Skeletal muscle satellite cell (primary cell): Measurements from ENCODE around the gene RTKN. TPM values are rescaled to one million over a fixed set of nuclear protein-coding genes. Genes with fewer than 3 reads are reported as not detected.
"Not testable (repeated sequence)": the region's sequence is repeated elsewhere in the genome, so short reads cannot be mapped to it uniquely, and the experiment has no call there.

Experiments used
- H3K27me3 ChIP-seq: 2 replicates; pipeline ENCODE4 v1.7.0; 2013; ENCODE audit warnings: low read length; ENCODE audit not compliant: control insufficient read depth, insufficient read depth
- H3K36me3 ChIP-seq: 2 replicates; pipeline ENCODE4 v1.7.0; 2013; ENCODE audit warnings: mild to moderate bottlenecking, control low read depth, low read length; ENCODE audit not compliant: insufficient read depth
- H3K4me1 ChIP-seq: 2 replicates; pipeline ENCODE4 v1.7.0; 2013; ENCODE audit warnings: low read length; ENCODE audit not compliant: control insufficient read depth, insufficient read depth
- H3K4me2 ChIP-seq: 2 replicates; pipeline ENCODE4 v1.7.0; 2013; ENCODE audit warnings: mild to moderate bottlenecking, low read length
- H3K4me3 ChIP-seq: 2 replicates; pipeline ENCODE4 v1.7.0; 2013; ENCODE audit warnings: low read length
- H3K9ac ChIP-seq: 2 replicates; pipeline ENCODE4 v1.7.0; 2013; ENCODE audit warnings: mild to moderate bottlenecking, low read depth, low read length, moderate library complexity
- H3K9me3 ChIP-seq: replicated peaks from 2 replicates; pipeline ENCODE4 v1.7.0; 2013; ENCODE audit warnings: mild to moderate bottlenecking, control low read depth, low read length
- total RNA-seq: library from RNA; depleted of rRNA; stranded (reverse); fragments of >200 nt; gene quantifications from 2 replicates; pipeline ENCODE4 v1.2.3, GENCODE V29; 2012; rRNA removed

RTKN gene, protein sequence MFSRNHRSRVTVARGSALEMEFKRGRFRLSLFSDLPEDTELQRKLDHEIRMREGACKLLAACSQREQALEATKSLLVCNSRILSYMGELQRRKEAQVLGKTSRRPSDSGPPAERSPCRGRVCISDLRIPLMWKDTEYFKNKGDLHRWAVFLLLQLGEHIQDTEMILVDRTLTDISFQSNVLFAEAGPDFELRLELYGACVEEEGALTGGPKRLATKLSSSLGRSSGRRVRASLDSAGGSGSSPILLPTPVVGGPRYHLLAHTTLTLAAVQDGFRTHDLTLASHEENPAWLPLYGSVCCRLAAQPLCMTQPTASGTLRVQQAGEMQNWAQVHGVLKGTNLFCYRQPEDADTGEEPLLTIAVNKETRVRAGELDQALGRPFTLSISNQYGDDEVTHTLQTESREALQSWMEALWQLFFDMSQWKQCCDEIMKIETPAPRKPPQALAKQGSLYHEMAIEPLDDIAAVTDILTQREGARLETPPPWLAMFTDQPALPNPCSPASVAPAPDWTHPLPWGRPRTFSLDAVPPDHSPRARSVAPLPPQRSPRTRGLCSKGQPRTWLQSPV
- 6.8 and 7.6 TPM in 2 replicates for total RNA-seq

DNA sequence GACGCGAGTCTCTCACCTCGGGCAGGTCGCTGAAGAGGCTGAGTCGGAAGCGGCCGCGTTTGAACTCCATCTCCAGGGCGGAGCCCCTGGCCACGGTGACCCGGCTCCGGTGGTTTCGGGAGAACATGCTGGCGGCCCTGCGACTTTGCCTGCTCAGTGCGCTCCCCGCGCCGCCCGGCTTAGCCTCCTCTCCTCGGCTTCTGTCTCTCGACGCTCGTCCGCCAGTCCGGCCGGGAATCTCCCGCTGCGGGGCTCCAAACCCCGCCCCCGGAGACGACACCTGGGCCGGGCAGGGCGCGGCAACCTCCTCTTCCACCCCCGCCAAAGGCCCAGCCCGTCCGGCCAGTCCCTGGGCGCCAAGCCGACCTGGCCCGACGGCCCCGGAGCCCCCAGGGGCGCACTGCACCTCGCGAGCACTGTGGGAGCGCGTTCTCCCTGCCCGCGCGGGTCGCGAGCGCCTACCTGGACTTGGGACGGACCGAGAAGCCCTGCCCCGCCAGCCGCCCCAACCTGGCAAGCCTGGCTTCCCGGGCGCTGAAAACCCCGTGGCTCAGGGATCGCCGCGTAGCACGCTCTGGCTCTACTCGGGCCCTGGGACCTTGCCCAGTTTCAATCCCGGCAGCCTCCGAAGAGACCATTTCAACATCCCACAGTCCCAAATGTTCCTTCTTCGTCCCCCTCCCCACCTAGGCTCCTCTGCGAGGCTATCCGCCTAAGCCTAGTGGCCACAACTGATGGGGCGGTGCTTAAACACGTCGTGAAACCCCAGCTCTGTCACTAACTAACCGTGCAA, at the start of gene RTKN:
Gene RTKN (minus strand): TSS at position 248 of the 793 bp plus-strand sequence. CDS start 121 bp downstream, at position 127.
- H3K9ac ChIP-seq = peak within 1 kb of the TSS; percentile 84
- no peaks in the 10 kb centered on the region for H3K36me3 ChIP-seq
- H3K4me2 ChIP-seq = peak within 1 kb of the TSS; percentile 97
- H3K9me3 ChIP-seq = no peaks in the 10 kb centered on the region
- H3K27me3 ChIP-seq = peaks cover 19% of the 10 kb centered on the region
- H3K4me3 ChIP-seq = peak within 1 kb of the TSS; percentile 74
- H3K4me1 ChIP-seq = peaks cover 52% of the 10 kb centered on the region

GRCh38 chr2:74489906-74490305, 48.2 kb upstream of the RTKN start:
- H3K9me3 ChIP-seq = no peaks in the 10 kb centered on the region
- H3K4me2 ChIP-seq = no peak overlapping the region
- H3K27me3 ChIP-seq = no peaks in the 10 kb centered on the region
- no peak overlapping the region for H3K9ac ChIP-seq
- peaks cover 47% of the 10 kb centered on the region for H3K36me3 ChIP-seq
- H3K4me1 ChIP-seq = peaks cover 5% of the 10 kb centered on the region
- H3K4me3 ChIP-seq = no peak overlapping the region

- Histone ChIP-seq H3K9ac (no peak overlapping the region), H3K4me3 (no peak overlapping the region), H3K4me2 (no peak overlapping the region), H3K4me1 (peaks cover 5% of the 10 kb centered on the region), H3K36me3 (peaks cover 40% of the 10 kb centered on the region), H3K9me3 (no peaks in the 10 kb centered on the region), H3K27me3 (no peaks in the 10 kb centered on the region)
These were observed 47.1 kb upstream of the RTKN start for GRCh38 chr2:74488643-74489481.

GRCh38 chr2:74486141-74486540, 44.4 kb upstream of the RTKN start:
- peaks cover 18% of the 10 kb centered on the region for H3K36me3 ChIP-seq
- peaks cover 9% of the 10 kb centered on the region for H3K4me1 ChIP-seq
- H3K9me3 ChIP-seq = no peaks in the 10 kb centered on the region
- H3K27me3 ChIP-seq = no peaks in the 10 kb centered on the region
- H3K4me3 ChIP-seq = no peak overlapping the region
- no peak overlapping the region for H3K9ac ChIP-seq
- H3K4me2 ChIP-seq = no peak overlapping the region

DNA sequence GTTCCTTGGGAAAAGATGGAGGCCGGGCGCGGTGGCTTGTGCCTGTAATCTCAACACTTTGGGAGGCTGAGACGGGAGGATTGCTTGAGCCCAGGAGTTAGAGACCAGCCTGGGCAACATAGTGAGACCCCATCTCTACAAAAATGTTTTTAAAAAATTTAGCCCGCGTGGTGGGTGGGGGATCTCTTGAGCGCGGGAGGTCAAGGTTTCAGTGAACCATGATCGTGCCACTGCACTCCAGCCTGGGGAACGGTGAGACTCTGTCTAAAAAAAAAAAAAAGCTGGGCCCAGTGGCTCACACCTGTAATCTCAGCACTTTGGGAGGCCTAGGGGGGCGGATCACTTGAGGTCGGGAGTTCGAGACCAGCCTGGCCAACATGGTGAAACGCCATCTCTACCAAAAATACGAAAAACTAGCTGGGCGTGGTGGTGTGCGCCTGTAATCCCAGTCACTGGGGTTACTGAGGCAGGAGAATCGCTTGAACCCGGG, 42.0 kb upstream of the RTKN start:
- H3K9me3 ChIP-seq = not testable (repeated sequence)
- peak overlapping the region; percentile 87 for H3K9ac ChIP-seq
- H3K36me3 ChIP-seq = peaks cover 18% of the 10 kb centered on the region

DNA sequence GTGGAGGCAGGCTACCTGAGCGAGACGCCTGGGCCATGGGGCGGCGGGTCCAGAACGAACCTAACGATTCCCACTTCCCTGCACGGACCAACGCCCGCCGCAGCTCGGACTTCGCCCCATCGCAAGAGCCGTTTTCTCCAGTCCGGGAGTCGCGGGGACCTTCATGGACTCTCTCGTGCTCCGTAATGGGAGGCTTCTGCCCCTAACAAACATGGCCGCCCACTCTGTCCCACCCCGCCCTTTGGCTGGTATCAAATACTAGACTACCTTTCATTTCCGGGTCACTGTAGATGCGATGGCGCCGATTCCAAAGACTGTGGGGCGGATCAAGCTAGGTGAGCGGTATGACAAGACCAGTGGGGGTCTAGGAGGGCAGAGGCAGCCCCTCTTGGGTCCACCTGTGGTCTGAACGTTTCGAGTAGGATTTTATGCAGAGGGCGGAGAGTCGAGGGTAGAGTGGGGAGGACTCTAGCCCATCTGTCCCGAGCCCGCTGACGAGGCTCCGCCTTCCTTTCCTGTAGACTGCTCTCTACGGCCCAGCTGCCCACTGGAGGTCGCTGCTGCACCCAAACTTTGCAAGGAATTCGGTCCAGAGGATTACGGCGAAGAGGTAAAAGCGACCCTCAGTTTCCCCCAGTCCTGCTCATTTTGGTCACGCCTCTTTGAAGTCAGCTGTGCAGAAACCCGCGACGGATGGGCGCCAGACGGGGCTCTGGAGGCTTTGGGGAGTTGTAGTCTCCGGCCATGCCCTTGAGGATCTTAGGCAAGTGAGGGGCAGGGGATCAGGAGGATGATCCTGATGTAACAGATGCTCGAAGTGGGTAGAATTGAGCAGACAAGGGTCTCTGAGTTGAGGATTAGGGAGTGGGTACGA, 41.3 kb upstream of the RTKN start, which contains the start of the genes CCDC142 and TTC31:
Gene CCDC142 (minus strand): TSS at position 198 of the 874 bp plus-strand sequence. CDS start 161 bp downstream, at position 37.
Gene TTC31 (plus strand): TSS at position 281 of the 874 bp plus-strand sequence. CDS start 15 bp downstream, at position 296.
- Histone ChIP-seq H3K9me3 (no peaks in the 10 kb centered on the region), H3K9ac (peak within 1 kb of the TSS; percentile 87), H3K4me3 (peak within 1 kb of the TSS; percentile 83), H3K4me2 (peak within 1 kb of the TSS; percentile 91), H3K36me3 (peaks cover 18% of the 10 kb centered on the region), H3K27me3 (no peaks in the 10 kb centered on the region), H3K4me1 (peaks cover 16% of the 10 kb centered on the region)

More for the DNA sequence above, 42.0 kb upstream of the RTKN start:
- Histone ChIP-seq H3K4me3 (peak overlapping the region; percentile 83), H3K4me2 (peak overlapping the region; percentile 91), H3K4me1 (peaks cover 16% of the 10 kb centered on the region)
- not testable (repeated sequence) for H3K27me3 ChIP-seq

- peaks cover 24% of the 10 kb centered on the region for H3K36me3 ChIP-seq
- H3K4me3 ChIP-seq = peak overlapping the region; percentile 83
- peak overlapping the region; percentile 87 for H3K9ac ChIP-seq
These were observed 40.4 kb upstream of the RTKN start for GRCh38 chr2:74481961-74482800.

GRCh38 chr2:74481431-74481830, 39.7 kb upstream of the RTKN start:
- H3K9ac ChIP-seq = peak overlapping the region; percentile 87
- H3K4me1 ChIP-seq = peaks cover 16% of the 10 kb centered on the region
- H3K36me3 ChIP-seq = peaks cover 29% of the 10 kb centered on the region
- no peaks in the 10 kb centered on the region for H3K27me3 ChIP-seq
- H3K9me3 ChIP-seq = no peaks in the 10 kb centered on the region
- peak overlapping the region; percentile 91 for H3K4me2 ChIP-seq
- H3K4me3 ChIP-seq = peak overlapping the region; percentile 83

More at GRCh38 chr2:74481961-74482800, 40.4 kb upstream of the RTKN start:
- H3K4me2 ChIP-seq = peak overlapping the region; percentile 91
- H3K27me3 ChIP-seq = no peaks in the 10 kb centered on the region
- H3K4me1 ChIP-seq = peaks cover 16% of the 10 kb centered on the region
- H3K9me3 ChIP-seq = no peaks in the 10 kb centered on the region

DNA sequence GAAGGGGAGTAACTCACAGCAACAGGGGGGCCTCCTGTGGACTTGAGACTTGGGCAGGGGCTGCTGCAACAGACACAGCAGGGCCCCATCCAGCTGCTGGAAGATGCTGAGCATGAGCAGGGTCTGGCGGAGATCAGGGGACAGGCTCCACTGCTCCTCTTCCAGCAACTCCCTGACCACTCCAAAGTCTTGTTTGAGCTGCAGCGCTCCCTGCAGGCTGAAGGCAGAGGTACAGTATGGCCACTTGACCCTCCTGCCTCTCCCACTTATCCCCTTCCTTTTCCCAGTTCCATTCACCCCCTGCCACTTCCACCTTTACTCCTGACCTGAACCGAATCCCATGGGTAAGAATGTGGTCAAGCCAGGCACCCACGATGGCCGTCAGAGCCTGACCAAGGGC, 33.2 kb upstream of the RTKN start:
- Histone ChIP-seq H3K9ac (no peak overlapping the region), H3K4me1 (peaks cover 14% of the 10 kb centered on the region), H3K4me2 (no peak overlapping the region), H3K4me3 (no peak overlapping the region), H3K27me3 (no peaks in the 10 kb centered on the region), H3K9me3 (no peaks in the 10 kb centered on the region), H3K36me3 (peaks cover 24% of the 10 kb centered on the region)
